Activated T-helper 1 cell treated with anti-CD3 and anti-CD28 coated beads, Interleukin-12 subunit alpha, Interleukin-12 subunit beta, Interleukin-2, Interleukin-4 antibody, amounts not matched to agents 30 ng/mL and 10 ng/mL and 1 ng/mL, durations not matched to agents 14 hours and 24 hours and 36 hours (primary cell): ENCODE measurements around the gene SLC15A5. TPM values are rescaled to one million over a fixed set of nuclear protein-coding genes. Genes with fewer than 3 reads are reported as not detected.

Experiments
- DNase-seq: peaks from one replicate; pipeline ENCODE4 v3.0.0; 2021; ENCODE audit warnings: low spot score
- H3K27ac Mint-ChIP-seq: one replicate; pipeline ENCODE4 v1.8.0; 2021; ENCODE audit warnings: mild to moderate bottlenecking, mixed read lengths
- H3K27me3 Mint-ChIP-seq: one replicate; pipeline ENCODE4 v1.8.0; 2022; ENCODE audit warnings: mild to moderate bottlenecking, moderate library complexity, mixed read lengths; ENCODE audit not compliant: insufficient read depth
- H3K36me3 Mint-ChIP-seq: one replicate; pipeline ENCODE4 v1.8.0; 2021; ENCODE audit warnings: low read depth, mixed read lengths
- H3K4me1 Mint-ChIP-seq: one replicate; pipeline ENCODE4 v1.8.0; 2021; ENCODE audit warnings: low read depth, mixed read lengths
- H3K4me3 Mint-ChIP-seq: one replicate; pipeline ENCODE4 v1.8.0; 2021; ENCODE audit warnings: mild to moderate bottlenecking, moderate library complexity, mixed read lengths
- H3K9me3 Mint-ChIP-seq: one replicate; pipeline ENCODE4 v1.8.0; 2021; ENCODE audit warnings: mixed read lengths
- intact Hi-C: fragments of 100-400 bp; cut with micrococcal nuclease; formaldehyde crosslinking; loops from one replicate; pipeline ENCODE4 v1.15.1; 2024
- total RNA-seq: library from RNA; stranded (reverse); gene quantifications from 2 replicates; pipeline ENCODE4 v1.2.3, GENCODE V29; 2022

SLC15A5 gene
- total RNA-seq, 1 donor from 2014 or later: not detected

GRCh38 chr12:16245209-16245608, 32.3 kb downstream of the SLC15A5 start:
- no peaks in the 10 kb centered on the region for H3K4me1 Mint-ChIP-seq
- H3K36me3 Mint-ChIP-seq: no peaks in the 10 kb centered on the region
- intact Hi-C loops: no loop called here
- H3K9me3 Mint-ChIP-seq: no peaks in the 10 kb centered on the region
- H3K27me3 Mint-ChIP-seq: no peaks in the 10 kb centered on the region
- H3K27ac Mint-ChIP-seq: no peak overlapping the region
- H3K4me3 Mint-ChIP-seq: no peak overlapping the region
- no peak for DNase-seq

- Mint-ChIP-seq H3K4me3 (no peak overlapping the region), H3K27ac (no peak overlapping the region), H3K27me3 (no peaks in the 10 kb centered on the region), H3K9me3 (no peaks in the 10 kb centered on the region), H3K36me3 (no peaks in the 10 kb centered on the region), H3K4me1 (no peaks in the 10 kb centered on the region)
- intact Hi-C loops: no loop called here
- DNase-seq: no peak
Observed at GRCh38 chr12:16243487-16244412, 33.7 kb downstream of the SLC15A5 start.

GRCh38 chr12:16241346-16241745, 36.1 kb downstream of the SLC15A5 start:
- no peak overlapping the region for H3K4me3 Mint-ChIP-seq
- H3K9me3 Mint-ChIP-seq: no peaks in the 10 kb centered on the region
- intact Hi-C loops: no loop called here
- H3K4me1 Mint-ChIP-seq: no peaks in the 10 kb centered on the region
- no peak for DNase-seq
- no peak overlapping the region for H3K27ac Mint-ChIP-seq
- no peaks in the 10 kb centered on the region for H3K36me3 Mint-ChIP-seq
- no peaks in the 10 kb centered on the region for H3K27me3 Mint-ChIP-seq

- Mint-ChIP-seq H3K4me3 (no peak overlapping the region), H3K27ac (no peak overlapping the region), H3K27me3 (no peaks in the 10 kb centered on the region), H3K36me3 (no peaks in the 10 kb centered on the region), H3K9me3 (no peaks in the 10 kb centered on the region), H3K4me1 (no peaks in the 10 kb centered on the region)
- intact Hi-C loops: no loop called here
- no peak for DNase-seq
Observed at GRCh38 chr12:16238661-16239060, 38.8 kb downstream of the SLC15A5 start.

- Mint-ChIP-seq H3K4me3 (no peak overlapping the region), H3K27ac (no peak overlapping the region), H3K9me3 (peaks cover 13% of the 10 kb centered on the region), H3K4me1 (no peaks in the 10 kb centered on the region), H3K27me3 (no peaks in the 10 kb centered on the region), H3K36me3 (no peaks in the 10 kb centered on the region)
- no peak for DNase-seq
- intact Hi-C loops: no loop called here
Observed at GRCh38 chr12:16229676-16230075, 47.8 kb downstream of the SLC15A5 start.

- Mint-ChIP-seq H3K27me3 (no peaks in the 10 kb centered on the region), H3K36me3 (no peaks in the 10 kb centered on the region), H3K27ac (no peak overlapping the region), H3K9me3 (peaks cover 13% of the 10 kb centered on the region), H3K4me3 (no peak overlapping the region), H3K4me1 (no peaks in the 10 kb centered on the region)
- intact Hi-C loops: no loop called here
- DNase-seq: no peak
Observed at GRCh38 chr12:16228067-16228466, 49.4 kb downstream of the SLC15A5 start.

- DNase-seq: no peak
- H3K9me3 Mint-ChIP-seq: no peaks in the 10 kb centered on the region
- H3K27ac Mint-ChIP-seq: no peak overlapping the region
- H3K4me1 Mint-ChIP-seq: no peaks in the 10 kb centered on the region
- H3K27me3 Mint-ChIP-seq: no peaks in the 10 kb centered on the region
- no peak overlapping the region for H3K4me3 Mint-ChIP-seq
- H3K36me3 Mint-ChIP-seq: no peaks in the 10 kb centered on the region
- intact Hi-C loops: no loop called here
Observed at GRCh38 chr12:16225692-16226091, 51.8 kb downstream of the SLC15A5 start.

GRCh38 chr12:16224196-16224595, 53.3 kb downstream of the SLC15A5 start:
- H3K36me3 Mint-ChIP-seq: no peaks in the 10 kb centered on the region
- intact Hi-C loops: no loop called here
- no peak overlapping the region for H3K27ac Mint-ChIP-seq
- DNase-seq: no peak
- no peak overlapping the region for H3K4me3 Mint-ChIP-seq
- no peaks in the 10 kb centered on the region for H3K4me1 Mint-ChIP-seq
- H3K27me3 Mint-ChIP-seq: no peaks in the 10 kb centered on the region
- H3K9me3 Mint-ChIP-seq: peaks cover 4% of the 10 kb centered on the region

- Mint-ChIP-seq H3K4me1 (no peaks in the 10 kb centered on the region), H3K36me3 (no peaks in the 10 kb centered on the region), H3K9me3 (peaks cover 4% of the 10 kb centered on the region), H3K4me3 (no peak overlapping the region), H3K27me3 (no peaks in the 10 kb centered on the region), H3K27ac (no peak overlapping the region)
- DNase-seq: no peak
- intact Hi-C loops: no loop called here
Observed at GRCh38 chr12:16221776-16222175, 55.7 kb downstream of the SLC15A5 start.

GRCh38 chr12:16220120-16220519, 57.4 kb downstream of the SLC15A5 start:
- no peaks in the 10 kb centered on the region for H3K27me3 Mint-ChIP-seq
- no peaks in the 10 kb centered on the region for H3K4me1 Mint-ChIP-seq
- no peak for DNase-seq
- intact Hi-C loops: no loop called here
- H3K4me3 Mint-ChIP-seq: no peak overlapping the region
- H3K27ac Mint-ChIP-seq: no peak overlapping the region
- peaks cover 4% of the 10 kb centered on the region for H3K9me3 Mint-ChIP-seq
- H3K36me3 Mint-ChIP-seq: no peaks in the 10 kb centered on the region

- Mint-ChIP-seq H3K4me1 (no peaks in the 10 kb centered on the region), H3K36me3 (no peaks in the 10 kb centered on the region), H3K27me3 (no peaks in the 10 kb centered on the region), H3K4me3 (no peak overlapping the region), H3K27ac (no peak overlapping the region), H3K9me3 (peaks cover 4% of the 10 kb centered on the region)
- no peak for DNase-seq
- intact Hi-C loops: no loop called here
Observed at GRCh38 chr12:16218934-16219751, 58.3 kb downstream of the SLC15A5 start.

- Mint-ChIP-seq H3K9me3 (peaks cover 4% of the 10 kb centered on the region), H3K27me3 (no peaks in the 10 kb centered on the region), H3K4me3 (no peak overlapping the region), H3K27ac (no peak overlapping the region), H3K36me3 (no peaks in the 10 kb centered on the region), H3K4me1 (no peaks in the 10 kb centered on the region)
- DNase-seq: no peak
- intact Hi-C loops: no loop called here
Observed at GRCh38 chr12:16218234-16218633, 59.3 kb downstream of the SLC15A5 start.

GRCh38 chr12:16211731-16212130, 65.8 kb downstream of the SLC15A5 start:
- Mint-ChIP-seq H3K27me3 (no peaks in the 10 kb centered on the region), H3K36me3 (no peaks in the 10 kb centered on the region), H3K4me3 (no peak overlapping the region), H3K27ac (no peak overlapping the region), H3K4me1 (no peaks in the 10 kb centered on the region), H3K9me3 (no peaks in the 10 kb centered on the region)
- intact Hi-C loops: no loop called here
- DNase-seq: no peak
